A549 (cell line): ENCODE measurements around the gene GOLGA7B. TPM values are rescaled to one million over a fixed set of nuclear protein-coding genes. Genes with fewer than 3 reads are reported as not detected.
A peak's percentile ranks its signal among the peaks of the same experiment; 100 is the strongest.

Experiments
- ATAC-seq, 2 experiments: fragments of 200-7000 bp in 1 of 2; fragments of >200 bp in 1 of 2; cut with Nextera tagmentation in 1 of 2; cut with Tn5 transposase in 1 of 2; 3 replicates each; pipeline versions ENCODE4 v1.8.0 to v1.9.1; 2018 to 2020; ENCODE audit warnings: mild to moderate bottlenecking in 1 of 2, moderate library complexity in 1 of 2
- CTCF ChIA-PET: fragments of 300-600 bp; sonication (Branson Sonifier 250); formaldehyde crosslinking; extraction: SDS; loops from one replicate; lab custom pipeline; 2021; ENCODE audit warnings: antibody characterized with exemption, inconsistent platforms; lab: Yijun Ruan, JAX
- POLR2A ChIA-PET: fragments of 350-600 bp; formaldehyde crosslinking; extraction: SDS; loops from one replicate; lab custom pipeline; 2021; ENCODE audit warnings: antibody characterized with exemption, inconsistent platforms; lab: Yijun Ruan, JAX
- DNase-seq, 2 experiments: peaks; one replicate each; pipeline versions ENCODE4 v3.0.0 to v3.0.0-alpha.2; 2011 to 2016; ENCODE audit warnings: low read depth in 1 of 2, low spot score in 1 of 2
- FAIRE-seq: peaks from 2 replicates; lab custom pipeline; 2011; peaks lifted over from hg19 to GRCh38; lab: Jason Lieb, UNC
- H3K27ac ChIP-seq, 2 experiments: fragments of >200 bp; sonication (Bioruptor Twin); formaldehyde crosslinking; 3 replicates each; pipeline ENCODE4 v1.5.1; 2016 to 2017
- H3K4me1 ChIP-seq: fragments of >200 bp; sonication (Bioruptor Twin); formaldehyde crosslinking; 3 replicates; pipeline ENCODE4 v1.6.1; 2016
- H3K4me2 ChIP-seq: fragments of >200 bp; sonication (Bioruptor Twin); formaldehyde crosslinking; 3 replicates; pipeline ENCODE4 v1.6.1; 2016
- H3K4me3 ChIP-seq: fragments of >200 bp; sonication (Bioruptor Twin); formaldehyde crosslinking; 3 replicates; pipeline ENCODE4 v1.5.1; 2016
- H3K9me3 ChIP-seq: fragments of >200 bp; sonication (Bioruptor Twin); formaldehyde crosslinking; 3 replicates; pipeline ENCODE4 v1.6.1; 2016
- CBX2 ChIP-seq: fragments of 200-600 bp; sonication (generic); IDR thresholded peaks from 2 replicates; pipeline ENCODE4 v1.6.1; 2016; ENCODE audit warnings: low read depth, mild to moderate bottlenecking, borderline replicate concordance
- CEBPB ChIP-seq, 2 experiments: fragments of >200 bp in 1 of 2; sonication (Bioruptor Twin) in 1 of 2; formaldehyde crosslinking in 1 of 2; IDR thresholded peaks; 2 replicates each; pipeline ENCODE4 v1.6.1; 2012 to 2016
- ESRRA ChIP-seq: fragments of 150-350 bp; IDR thresholded peaks from 2 replicates; pipeline ENCODE4 v1.6.1; 2014; ENCODE audit warnings: mild to moderate bottlenecking, low read length, borderline replicate concordance
- FOSL2 ChIP-seq, 2 experiments: fragments of 450-650 bp in 1 of 2; fragments of >200 bp in 1 of 2; sonication (Bioruptor Twin) in 1 of 2; formaldehyde crosslinking; IDR thresholded peaks; 2 replicates each; pipeline versions ENCODE4 v1.5.0 to v1.6.1; 2016 to 2020; ENCODE audit warnings: mild to moderate bottlenecking in 1 of 2, moderate library complexity in 1 of 2
- FOXS1 ChIP-seq: fragments of 250-450 bp; sonication (Bioruptor Pico); IDR thresholded peaks from 2 replicates; pipeline ENCODE4 v1.5.0; 2020; ENCODE audit warnings: mild to moderate bottlenecking, moderate library complexity
- HDAC2 ChIP-seq: fragments of 200-600 bp; sonication (generic); IDR thresholded peaks from 2 replicates; pipeline ENCODE4 v1.6.1; 2016
- JUN ChIP-seq, 2 experiments: fragments of >200 bp; sonication (Bioruptor Twin); formaldehyde crosslinking; IDR thresholded peaks; 2 replicates in 1 of 2; 3 replicates in 1 of 2; pipeline ENCODE4 v1.6.1; 2016 to 2017
- NR3C1 ChIP-seq: fragments of >200 bp; sonication (Bioruptor Twin); formaldehyde crosslinking; IDR thresholded peaks from 3 replicates; pipeline ENCODE4 v1.6.1; 2017
- PHF8 ChIP-seq: fragments of 200-600 bp; sonication (generic); IDR thresholded peaks from 2 replicates; pipeline ENCODE4 v1.6.1; 2016; ENCODE audit warnings: low read depth, mild to moderate bottlenecking, antibody characterized with exemption, moderate library complexity, borderline replicate concordance
- RAD21 ChIP-seq, 2 experiments: fragments of >200 bp in 1 of 2; sonication (Bioruptor Twin) in 1 of 2; formaldehyde crosslinking in 1 of 2; IDR thresholded peaks in 1 of 2; conservative IDR thresholded peaks in 1 of 2; 2 replicates in 1 of 2; 3 replicates in 1 of 2; pipeline ENCODE4 v1.6.1; 2012 to 2018; ENCODE audit warnings: inconsistent platforms in 1 of 2
- SMC3 ChIP-seq: fragments of >200 bp; sonication (Bioruptor Twin); formaldehyde crosslinking; IDR thresholded peaks from 3 replicates; pipeline ENCODE4 v1.6.1; 2018; ENCODE audit warnings: inconsistent platforms
- TP53 ChIP-seq: fragments of 250-450 bp; sonication (Bioruptor Pico); IDR thresholded peaks from 2 replicates; pipeline ENCODE4 v1.5.0; 2021; ENCODE audit warnings: mild to moderate bottlenecking, moderate library complexity
- ZC3H11A ChIP-seq: fragments of 450-650 bp; IDR thresholded peaks from 2 replicates; pipeline ENCODE4 v1.6.1; 2014; ENCODE audit warnings: antibody characterized with exemption, mild to moderate bottlenecking
- WGBS: methylation state at CpG from one replicate; pipeline ENCODE4 v1.1.6; 2017; ENCODE audit errors: missing lambda C conversion rate; 5-methylcytosine and 5-hydroxymethylcytosine counted together
- polyA plus RNA-seq, 4 experiments: library from polyadenylated mRNA; depleted of rRNA in 3 of 4; stranded (reverse); fragments of >200 nt; fragmentation: RNase III in 1 of 4; extraction: RNeasy Plus Mini Kit Qiagen cat#74134 plus additional on column Dnase treatment in 1 of 4; gene quantifications; 2 replicates in 3 of 4; 3 replicates in 1 of 4; pipeline ENCODE4 v1.2.3, GENCODE V29; 2011 to 2017
- TF ChIP-seq, protein P1 (sequence below): fragments of >200 bp; sonication (Bioruptor Twin); formaldehyde crosslinking; IDR thresholded peaks from 3 replicates; pipeline ENCODE4 v1.5.1; 2016
- TF ChIP-seq, protein P2 (sequence below): IDR thresholded peaks from 2 replicates; pipeline ENCODE4 v1.6.1; 2012; ENCODE audit warnings: low read depth, borderline replicate concordance
- TF ChIP-seq, protein P3 (sequence below): fragments of 250-450 bp; sonication (Bioruptor Pico); IDR thresholded peaks from 2 replicates; pipeline ENCODE4 v1.5.0; 2021; ENCODE audit warnings: mild to moderate bottlenecking, moderate library complexity, borderline replicate concordance
- TF ChIP-seq, protein P4 (sequence below): fragments of 200-600 bp; sonication (generic); IDR thresholded peaks from 2 replicates; pipeline ENCODE4 v1.6.1; 2016; ENCODE audit warnings: antibody characterized with exemption, mild to moderate bottlenecking, moderate library complexity
- TF ChIP-seq, protein P5 (sequence below): fragments of 450-650 bp; IDR thresholded peaks from 2 replicates; pipeline ENCODE4 v1.6.1; 2014; ENCODE audit warnings: antibody characterized with exemption

The GOLGA7B gene
- polyA plus RNA-seq, 2 of the 4 experiments (the other 2 are of a cell fraction), result 0.62 to 1.5 TPM

DNA sequence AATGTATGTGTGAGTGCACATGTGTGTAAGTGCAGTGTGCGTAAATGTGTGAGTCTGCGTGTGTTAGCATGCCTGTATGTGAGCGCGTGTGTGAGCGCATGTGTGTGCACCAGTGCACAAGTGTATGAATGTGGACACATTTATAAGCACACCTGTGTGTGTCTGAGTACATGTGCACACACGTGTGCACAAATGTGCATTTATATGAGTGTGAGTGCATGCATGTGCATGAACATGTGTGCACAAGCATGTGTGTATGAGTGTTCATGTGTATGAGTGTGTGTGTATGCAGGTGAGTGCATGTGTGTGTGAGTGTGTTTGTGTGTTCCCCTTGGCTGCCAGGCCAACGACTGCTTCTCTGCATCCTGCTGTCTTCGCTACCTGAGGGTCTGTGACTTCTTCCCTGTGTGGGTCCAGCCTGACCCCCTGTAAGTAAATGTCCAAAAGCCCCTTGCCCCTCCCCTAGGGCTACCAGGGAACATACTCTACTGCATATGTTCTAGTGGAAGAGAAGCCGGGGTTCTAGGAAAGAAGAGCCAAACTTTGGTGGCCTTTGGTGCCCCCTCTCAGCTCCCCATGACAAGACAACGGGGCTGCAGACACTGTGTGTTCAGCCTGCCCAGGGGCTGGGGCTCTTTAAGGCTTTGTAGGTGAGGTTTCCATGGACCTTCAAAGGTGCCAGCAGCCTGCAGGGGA lies 17.0 kb downstream of the GOLGA7B start:
- Histone ChIP-seq H3K4me2 (no peak overlapping the region), H3K4me1 (peaks cover 25% of the 10 kb centered on the region), H3K4me3 (no peak overlapping the region), H3K9me3 (no peaks in the 10 kb centered on the region), H3K27ac (peak overlapping the region in 1 of 2 experiments; percentile 13; a peak in 1 of 6 replicates)
- WGBS, result 91% methylated on average over 10 of the region's 10 CpGs
- no peak for ATAC-seq
- POLR2A ChIA-PET, result no interaction called here
- CTCF ChIA-PET, result interaction anchor here (1.0 to 21.3 kb wide), 8 partner anchors 18 to 175 kb away, joined by 3 to 649 read pairs (median 46); no protein-coding TSS in a partner anchor
- FAIRE-seq, result no peak
- DNase-seq, result no peak
- no peak for TF ChIP-seq PHF8
- TF ChIP-seq CEBPB (IDR thresholded peaks at IDR 0.05), result no peak
- TF ChIP-seq RAD21 (conservative IDR thresholded peaks at IDR 0.05 in 1 of 2, IDR thresholded peaks at IDR 0.05 in 1 of 2), result peak in 1 of 2 experiments; percentile 25; a peak in 3 of 5 replicates
- TF ChIP-seq, protein P1, sequence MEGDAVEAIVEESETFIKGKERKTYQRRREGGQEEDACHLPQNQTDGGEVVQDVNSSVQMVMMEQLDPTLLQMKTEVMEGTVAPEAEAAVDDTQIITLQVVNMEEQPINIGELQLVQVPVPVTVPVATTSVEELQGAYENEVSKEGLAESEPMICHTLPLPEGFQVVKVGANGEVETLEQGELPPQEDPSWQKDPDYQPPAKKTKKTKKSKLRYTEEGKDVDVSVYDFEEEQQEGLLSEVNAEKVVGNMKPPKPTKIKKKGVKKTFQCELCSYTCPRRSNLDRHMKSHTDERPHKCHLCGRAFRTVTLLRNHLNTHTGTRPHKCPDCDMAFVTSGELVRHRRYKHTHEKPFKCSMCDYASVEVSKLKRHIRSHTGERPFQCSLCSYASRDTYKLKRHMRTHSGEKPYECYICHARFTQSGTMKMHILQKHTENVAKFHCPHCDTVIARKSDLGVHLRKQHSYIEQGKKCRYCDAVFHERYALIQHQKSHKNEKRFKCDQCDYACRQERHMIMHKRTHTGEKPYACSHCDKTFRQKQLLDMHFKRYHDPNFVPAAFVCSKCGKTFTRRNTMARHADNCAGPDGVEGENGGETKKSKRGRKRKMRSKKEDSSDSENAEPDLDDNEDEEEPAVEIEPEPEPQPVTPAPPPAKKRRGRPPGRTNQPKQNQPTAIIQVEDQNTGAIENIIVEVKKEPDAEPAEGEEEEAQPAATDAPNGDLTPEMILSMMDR, result no peak
- TF ChIP-seq, protein P2, sequence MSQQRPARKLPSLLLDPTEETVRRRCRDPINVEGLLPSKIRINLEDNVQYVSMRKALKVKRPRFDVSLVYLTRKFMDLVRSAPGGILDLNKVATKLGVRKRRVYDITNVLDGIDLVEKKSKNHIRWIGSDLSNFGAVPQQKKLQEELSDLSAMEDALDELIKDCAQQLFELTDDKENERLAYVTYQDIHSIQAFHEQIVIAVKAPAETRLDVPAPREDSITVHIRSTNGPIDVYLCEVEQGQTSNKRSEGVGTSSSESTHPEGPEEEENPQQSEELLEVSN, result no peak
- TF ChIP-seq, protein P3, sequence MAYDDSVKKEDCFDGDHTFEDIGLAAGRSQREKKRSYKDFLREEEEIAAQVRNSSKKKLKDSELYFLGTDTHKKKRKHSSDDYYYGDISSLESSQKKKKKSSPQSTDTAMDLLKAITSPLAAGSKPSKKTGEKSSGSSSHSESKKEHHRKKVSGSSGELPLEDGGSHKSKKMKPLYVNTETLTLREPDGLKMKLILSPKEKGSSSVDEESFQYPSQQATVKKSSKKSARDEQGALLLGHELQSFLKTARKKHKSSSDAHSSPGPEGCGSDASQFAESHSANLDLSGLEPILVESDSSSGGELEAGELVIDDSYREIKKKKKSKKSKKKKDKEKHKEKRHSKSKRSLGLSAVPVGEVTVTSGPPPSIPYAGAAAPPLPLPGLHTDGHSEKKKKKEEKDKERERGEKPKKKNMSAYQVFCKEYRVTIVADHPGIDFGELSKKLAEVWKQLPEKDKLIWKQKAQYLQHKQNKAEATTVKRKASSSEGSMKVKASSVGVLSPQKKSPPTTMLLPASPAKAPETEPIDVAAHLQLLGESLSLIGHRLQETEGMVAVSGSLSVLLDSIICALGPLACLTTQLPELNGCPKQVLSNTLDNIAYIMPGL (CRISPR knock-in tag), result no peak
- TF ChIP-seq, protein P4, sequence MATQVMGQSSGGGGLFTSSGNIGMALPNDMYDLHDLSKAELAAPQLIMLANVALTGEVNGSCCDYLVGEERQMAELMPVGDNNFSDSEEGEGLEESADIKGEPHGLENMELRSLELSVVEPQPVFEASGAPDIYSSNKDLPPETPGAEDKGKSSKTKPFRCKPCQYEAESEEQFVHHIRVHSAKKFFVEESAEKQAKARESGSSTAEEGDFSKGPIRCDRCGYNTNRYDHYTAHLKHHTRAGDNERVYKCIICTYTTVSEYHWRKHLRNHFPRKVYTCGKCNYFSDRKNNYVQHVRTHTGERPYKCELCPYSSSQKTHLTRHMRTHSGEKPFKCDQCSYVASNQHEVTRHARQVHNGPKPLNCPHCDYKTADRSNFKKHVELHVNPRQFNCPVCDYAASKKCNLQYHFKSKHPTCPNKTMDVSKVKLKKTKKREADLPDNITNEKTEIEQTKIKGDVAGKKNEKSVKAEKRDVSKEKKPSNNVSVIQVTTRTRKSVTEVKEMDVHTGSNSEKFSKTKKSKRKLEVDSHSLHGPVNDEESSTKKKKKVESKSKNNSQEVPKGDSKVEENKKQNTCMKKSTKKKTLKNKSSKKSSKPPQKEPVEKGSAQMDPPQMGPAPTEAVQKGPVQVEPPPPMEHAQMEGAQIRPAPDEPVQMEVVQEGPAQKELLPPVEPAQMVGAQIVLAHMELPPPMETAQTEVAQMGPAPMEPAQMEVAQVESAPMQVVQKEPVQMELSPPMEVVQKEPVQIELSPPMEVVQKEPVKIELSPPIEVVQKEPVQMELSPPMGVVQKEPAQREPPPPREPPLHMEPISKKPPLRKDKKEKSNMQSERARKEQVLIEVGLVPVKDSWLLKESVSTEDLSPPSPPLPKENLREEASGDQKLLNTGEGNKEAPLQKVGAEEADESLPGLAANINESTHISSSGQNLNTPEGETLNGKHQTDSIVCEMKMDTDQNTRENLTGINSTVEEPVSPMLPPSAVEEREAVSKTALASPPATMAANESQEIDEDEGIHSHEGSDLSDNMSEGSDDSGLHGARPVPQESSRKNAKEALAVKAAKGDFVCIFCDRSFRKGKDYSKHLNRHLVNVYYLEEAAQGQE, result no peak
- TF ChIP-seq SMC3, result no peak

DNA sequence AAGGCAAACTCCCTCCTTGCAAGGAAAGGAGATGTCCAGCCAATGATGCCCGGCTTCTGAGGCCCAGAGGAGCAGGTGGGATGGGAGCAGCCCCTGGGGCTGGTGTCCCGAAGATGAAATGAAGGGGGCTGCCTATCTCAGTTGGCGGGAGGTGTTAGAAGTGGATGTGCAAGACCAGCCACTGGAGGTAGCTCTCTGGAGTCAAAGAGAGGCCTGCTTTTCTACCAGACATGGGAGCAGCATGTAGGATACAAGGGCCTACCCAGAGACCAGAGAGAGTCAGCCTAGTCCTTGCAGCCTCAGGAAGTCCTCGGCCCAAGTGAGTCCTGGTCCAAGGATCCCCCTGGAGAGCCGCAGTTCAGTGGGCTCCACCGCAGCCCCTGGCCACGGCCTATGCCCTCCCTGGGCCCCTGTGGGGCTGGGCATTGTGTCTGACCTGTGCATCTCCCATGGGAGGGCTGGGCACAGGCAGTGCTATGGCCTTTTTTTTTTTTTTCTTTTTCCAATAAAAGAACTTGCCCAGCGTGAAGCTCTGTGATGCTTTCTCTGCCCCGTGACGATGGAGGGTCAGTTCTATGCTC lies 17.7 kb downstream of the GOLGA7B start:
- no peak overlapping the region for H3K4me2 ChIP-seq
- no peak for FAIRE-seq
- H3K4me3 ChIP-seq, result no peak overlapping the region
- 75% methylated on average over 10 of the region's 10 CpGs for WGBS
- CTCF ChIA-PET, result interaction anchor here (0.6 to 21.3 kb wide), 15 partner anchors 8 to 198 kb away, joined by 3 to 649 read pairs (median 15); no protein-coding TSS in a partner anchor
- no peak for ATAC-seq
- POLR2A ChIA-PET, result no interaction called here
- TF ChIP-seq, protein P3 (CRISPR knock-in tag), result no peak
- TF ChIP-seq ZC3H11A (no peak), CBX2 (no peak), NR3C1 (no peak), ESRRA (no peak), FOSL2 (IDR thresholded peaks at IDR 0.05) (no peak), FOSL2 (CRISPR knock-in tag; IDR thresholded peaks at IDR 0.05) (no peak), PHF8 (no peak), TP53 (CRISPR knock-in tag) (no peak), HDAC2 (no peak), FOXS1 (CRISPR knock-in tag) (no peak), JUN (IDR thresholded peaks at IDR 0.05) (no peak)
- TF ChIP-seq, protein P5, sequence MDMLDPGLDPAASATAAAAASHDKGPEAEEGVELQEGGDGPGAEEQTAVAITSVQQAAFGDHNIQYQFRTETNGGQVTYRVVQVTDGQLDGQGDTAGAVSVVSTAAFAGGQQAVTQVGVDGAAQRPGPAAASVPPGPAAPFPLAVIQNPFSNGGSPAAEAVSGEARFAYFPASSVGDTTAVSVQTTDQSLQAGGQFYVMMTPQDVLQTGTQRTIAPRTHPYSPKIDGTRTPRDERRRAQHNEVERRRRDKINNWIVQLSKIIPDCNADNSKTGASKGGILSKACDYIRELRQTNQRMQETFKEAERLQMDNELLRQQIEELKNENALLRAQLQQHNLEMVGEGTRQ, result no peak
- TF ChIP-seq, all 56 proteins: peak for 0
- DNase-seq, result no peak
- H3K4me1 ChIP-seq, result peaks cover 19% of the 10 kb centered on the region
- peak overlapping the region in 1 of 2 experiments; percentile 13; a peak in 1 of 6 replicates for H3K27ac ChIP-seq
- H3K9me3 ChIP-seq, result no peaks in the 10 kb centered on the region
